OCI-LY7 (cell line): ENCODE measurements around the gene GRK4. TPM values are rescaled to one million over a fixed set of nuclear protein-coding genes. Genes with fewer than 3 reads are reported as not detected.
"Not testable (repeated sequence)": the region's sequence is repeated elsewhere in the genome, so short reads cannot be mapped to it uniquely, and the experiment has no call there.

Experiments
- BruUV-seq: library from RNA; stranded (reverse); fragments of 400-500 nt; replicated peaks from 2 replicates; lab custom pipeline; 2021; lab: Mats Ljungman, UMichigan
- CTCF ChIA-PET: fragments of 300-600 bp; sonication (Branson Sonifier 250); formaldehyde crosslinking; loops from one replicate; lab custom pipeline; 2022; ENCODE audit warnings: antibody characterized with exemption; ENCODE audit not compliant: unreplicated experiment; lab: Charles Lee
- POLR2A ChIA-PET: fragments of 300-600 bp; sonication (Branson Sonifier 250); formaldehyde crosslinking; loops from one replicate; lab custom pipeline; 2022; ENCODE audit warnings: antibody characterized with exemption; lab: Charles Lee
- DNase-seq: peaks from one replicate; pipeline ENCODE4 v3.0.0-alpha.2; 2015; ENCODE audit warnings: low spot score
- H2AFZ ChIP-seq: fragments of 200-600 bp; sonication (generic), shearing (Covaris generic); 2 replicates; pipeline ENCODE4 v1.6.1; 2014; ENCODE audit warnings: mild to moderate bottlenecking, antibody characterized with exemption, low read length, moderate library complexity
- H3K27ac ChIP-seq: fragments of 200-600 bp; sonication (generic); 2 replicates; pipeline ENCODE4 v1.5.1; 2014; ENCODE audit warnings: mixed run types, low read depth, mild to moderate bottlenecking, moderate library complexity, low read length, inconsistent platforms; ENCODE audit not compliant: poor library complexity, severe bottlenecking
- H3K36me3 ChIP-seq: fragments of 200-600 bp; sonication (generic); 2 replicates; pipeline ENCODE4 v1.6.1; 2014; ENCODE audit warnings: mild to moderate bottlenecking, antibody characterized with exemption, low read length, moderate library complexity, mixed read lengths; ENCODE audit not compliant: insufficient read depth
- H3K4me1 ChIP-seq: fragments of 200-600 bp; sonication (generic); 2 replicates; pipeline ENCODE4 v1.5.1; 2014; ENCODE audit warnings: mild to moderate bottlenecking, low read length; ENCODE audit not compliant: insufficient read depth, poor library complexity, severe bottlenecking
- H3K4me2 ChIP-seq: fragments of 200-600 bp; sonication (generic); 2 replicates; pipeline ENCODE4 v1.6.1; 2014; ENCODE audit warnings: mild to moderate bottlenecking, low read length
- H3K4me3 ChIP-seq: fragments of 200-600 bp; sonication (generic); 2 replicates; pipeline ENCODE4 v1.5.1; 2014; ENCODE audit warnings: mild to moderate bottlenecking, low read depth, low read length; ENCODE audit not compliant: poor library complexity, severe bottlenecking
- H3K79me2 ChIP-seq: fragments of 200-600 bp; sonication (generic); 2 replicates; pipeline ENCODE4 v1.6.1; 2016; ENCODE audit warnings: low read depth, mild to moderate bottlenecking, low read length, moderate library complexity, mixed read lengths; ENCODE audit not compliant: insufficient read depth
- H3K9me2 ChIP-seq: fragments of 200-600 bp; sonication (generic); 2 replicates; pipeline ENCODE4 v1.6.1; 2016; ENCODE audit warnings: mild to moderate bottlenecking, low read length, mixed read lengths; ENCODE audit not compliant: insufficient read depth
- H3K9me3 ChIP-seq: fragments of 200-600 bp; sonication (generic); 2 replicates; pipeline ENCODE4 v1.6.1; 2014; ENCODE audit warnings: mild to moderate bottlenecking, mixed run types, low read length, mixed read lengths
- H4K20me1 ChIP-seq: fragments of 200-600 bp; sonication (generic); 2 replicates; pipeline ENCODE4 v1.6.1; 2014; ENCODE audit warnings: mild to moderate bottlenecking, antibody characterized with exemption, low read length, moderate library complexity, mixed read lengths; ENCODE audit not compliant: insufficient read depth
- EZH2phosphoT487 ChIP-seq: fragments of 200-600 bp; sonication (generic); IDR thresholded peaks from 2 replicates; pipeline ENCODE4 v1.6.1; 2018; ENCODE audit warnings: low read depth, borderline replicate concordance, mild to moderate bottlenecking, mixed run types, antibody characterized with exemption, low read length, moderate library complexity, mixed read lengths
- intact Hi-C: fragments of 100-400 bp; cut with micrococcal nuclease; formaldehyde crosslinking; loops from one replicate; pipeline ENCODE4 v1.10.0; 2022; ENCODE audit not compliant: unreplicated experiment
- total RNA-seq, 2 experiments: library from RNA; depleted of rRNA in 1 of 2; stranded (reverse); fragments of >200 nt in 1 of 2; shearing (Covaris generic) in 1 of 2; gene quantifications; 2 replicates each; pipeline ENCODE4 v1.2.3, GENCODE V29; 2014 to 2022
- TF ChIP-seq, protein P1 (sequence below): fragments of 200-600 bp; sonication (generic); conservative IDR thresholded peaks from 2 replicates; pipeline ENCODE4 v1.5.1; 2014; ENCODE audit warnings: mild to moderate bottlenecking, antibody characterized with exemption, low read length, moderate library complexity, mixed read lengths

The GRK4 gene
- total RNA-seq, 2 experiments from 2014 or later: 6.5 to 9.1 TPM

DNA sequence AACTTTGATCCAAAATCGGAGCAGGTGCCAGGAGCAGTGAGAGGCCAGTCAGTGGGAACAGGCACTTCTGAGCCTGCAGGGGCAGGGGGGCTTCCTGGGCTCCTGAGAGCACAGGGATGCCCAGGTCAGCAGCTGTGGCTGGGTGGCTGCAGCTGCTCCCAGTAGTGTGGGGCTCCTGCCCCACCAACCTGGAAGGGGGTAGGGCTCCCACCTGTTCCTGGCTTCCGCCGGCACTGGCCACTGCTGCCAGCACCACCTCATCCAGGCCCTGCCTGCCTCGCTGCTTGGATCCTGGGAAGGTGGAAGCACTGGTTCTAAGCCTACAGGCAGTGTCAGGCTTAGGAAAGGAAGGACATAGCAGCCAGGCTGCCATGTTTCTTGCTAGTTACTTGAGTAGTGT is 18.6 kb downstream of the GRK4 start:
- intact Hi-C loops: no loop called here
- H3K79me2 ChIP-seq: no peaks in the 10 kb centered on the region
- no peak overlapping the region for H3K4me2 ChIP-seq
- no peaks in the 10 kb centered on the region for H3K4me1 ChIP-seq
- no TSS peak for BruUV-seq
- H3K9me3 ChIP-seq: peaks cover 10% of the 10 kb centered on the region; the same call in 1 of the 2 replicates
- TF ChIP-seq EZH2phosphoT487: no peak
- TF ChIP-seq, protein P1, sequence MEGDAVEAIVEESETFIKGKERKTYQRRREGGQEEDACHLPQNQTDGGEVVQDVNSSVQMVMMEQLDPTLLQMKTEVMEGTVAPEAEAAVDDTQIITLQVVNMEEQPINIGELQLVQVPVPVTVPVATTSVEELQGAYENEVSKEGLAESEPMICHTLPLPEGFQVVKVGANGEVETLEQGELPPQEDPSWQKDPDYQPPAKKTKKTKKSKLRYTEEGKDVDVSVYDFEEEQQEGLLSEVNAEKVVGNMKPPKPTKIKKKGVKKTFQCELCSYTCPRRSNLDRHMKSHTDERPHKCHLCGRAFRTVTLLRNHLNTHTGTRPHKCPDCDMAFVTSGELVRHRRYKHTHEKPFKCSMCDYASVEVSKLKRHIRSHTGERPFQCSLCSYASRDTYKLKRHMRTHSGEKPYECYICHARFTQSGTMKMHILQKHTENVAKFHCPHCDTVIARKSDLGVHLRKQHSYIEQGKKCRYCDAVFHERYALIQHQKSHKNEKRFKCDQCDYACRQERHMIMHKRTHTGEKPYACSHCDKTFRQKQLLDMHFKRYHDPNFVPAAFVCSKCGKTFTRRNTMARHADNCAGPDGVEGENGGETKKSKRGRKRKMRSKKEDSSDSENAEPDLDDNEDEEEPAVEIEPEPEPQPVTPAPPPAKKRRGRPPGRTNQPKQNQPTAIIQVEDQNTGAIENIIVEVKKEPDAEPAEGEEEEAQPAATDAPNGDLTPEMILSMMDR: no peak
- H3K9me2 ChIP-seq: no peaks in the 10 kb centered on the region
- ChIA-PET CTCF (no interaction called here), POLR2A (no interaction called here)
- H3K27ac ChIP-seq: no peak overlapping the region
- no peak overlapping the region for H2AFZ ChIP-seq
- no peaks in the 10 kb centered on the region for H4K20me1 ChIP-seq
- DNase-seq: no peak
- no peak overlapping the region for H3K4me3 ChIP-seq
- H3K36me3 ChIP-seq: no peaks in the 10 kb centered on the region

DNA sequence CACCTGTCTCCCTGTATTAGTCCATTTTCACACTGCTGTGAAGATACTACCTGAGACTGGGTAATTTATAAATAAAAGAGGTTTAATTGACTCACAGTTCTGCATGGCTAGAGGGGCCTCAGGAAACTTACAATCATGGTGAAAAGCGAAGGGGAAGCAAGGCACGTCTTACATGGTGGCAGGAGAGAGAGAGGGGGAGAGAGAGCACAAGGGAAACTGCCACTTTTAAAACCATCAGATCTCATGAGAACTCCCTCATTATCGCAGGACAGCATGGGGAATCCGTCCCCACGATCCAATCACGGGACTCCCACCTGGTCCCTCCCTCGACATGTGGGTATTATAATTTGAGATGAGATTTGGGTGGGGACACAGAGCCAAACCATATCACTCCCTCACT is 20.3 kb downstream of the GRK4 start:
- DNase-seq, CTCF ChIA-PET, intact Hi-C loops, H3K79me2 ChIP-seq, H3K4me1 ChIP-seq, H3K27ac ChIP-seq, H3K9me3 ChIP-seq, H3K36me3 ChIP-seq, H3K9me2 ChIP-seq, H3K4me2 ChIP-seq, H3K4me3 ChIP-seq, BruUV-seq, H4K20me1 ChIP-seq, H2AFZ ChIP-seq: not testable (repeated sequence)
- POLR2A ChIA-PET: interaction anchor here (0.6 kb wide), 2 partner anchors 87 to 404 kb away, joined by 3 read pairs; no protein-coding TSS in a partner anchor

DNA sequence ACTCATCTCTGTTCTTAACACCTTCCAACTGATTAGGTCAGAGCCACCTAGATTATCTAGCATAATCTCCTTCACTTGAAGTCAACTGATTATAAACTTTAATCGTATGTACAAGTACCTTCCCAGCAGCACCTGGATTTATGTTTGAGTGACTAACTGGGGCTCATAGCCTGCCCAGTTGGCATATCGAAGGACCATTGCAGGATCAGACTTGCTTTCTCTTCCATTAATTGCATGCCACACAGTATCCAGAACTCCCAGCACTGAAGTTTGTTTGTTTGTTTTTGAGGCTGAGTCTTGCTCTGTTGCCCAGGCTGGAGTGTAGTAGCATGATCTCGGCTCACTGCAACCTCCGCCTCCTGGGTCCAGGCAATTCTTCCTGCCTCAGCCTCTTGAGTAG is 27.9 kb downstream of the GRK4 start:
- H4K20me1 ChIP-seq: no peaks in the 10 kb centered on the region
- H3K4me1 ChIP-seq: no peaks in the 10 kb centered on the region
- no peak overlapping the region for H3K27ac ChIP-seq
- intact Hi-C loops: no loop called here
- no peaks in the 10 kb centered on the region for H3K79me2 ChIP-seq
- H2AFZ ChIP-seq: no peak overlapping the region
- no peak overlapping the region for H3K4me3 ChIP-seq
- H3K9me3 ChIP-seq: no peaks in the 10 kb centered on the region; the same call in 1 of the 2 replicates
- no peaks in the 10 kb centered on the region for H3K9me2 ChIP-seq
- no peak for DNase-seq
- TF ChIP-seq, protein P1: no peak
- TF ChIP-seq EZH2phosphoT487: no peak
- H3K4me2 ChIP-seq: no peak overlapping the region
- POLR2A ChIA-PET: interaction anchor here (1.3 kb wide), 1 partner anchor 32 kb away, joined by 3 read pairs; no protein-coding TSS in a partner anchor
- H3K36me3 ChIP-seq: no peaks in the 10 kb centered on the region
- CTCF ChIA-PET: no interaction called here
- no TSS peak for BruUV-seq
